K562 (cell line): ENCODE measurements around the gene PTTG1IP. TPM values are rescaled to one million over a fixed set of nuclear protein-coding genes. Genes with fewer than 3 reads are reported as not detected.

Experiments
- ADNP ChIP-seq: fragments of 200-800 bp; sonication (Bioruptor generic); IDR thresholded peaks from 2 replicates; pipeline ENCODE4 v1.6.1; 2016; ENCODE audit warnings: missing genetic modification characterization, missing compliant biosample characterization
- CC2D1A ChIP-seq: fragments of 450-650 bp; IDR thresholded peaks from 2 replicates; pipeline ENCODE4 v1.6.1; 2017; ENCODE audit warnings: mild to moderate bottlenecking
- ELK3 ChIP-seq: fragments of 450-650 bp; formaldehyde crosslinking; IDR thresholded peaks from 2 replicates; pipeline ENCODE4 v1.4.0; 2020; ENCODE audit warnings: mild to moderate bottlenecking
- FUS ChIP-seq: fragments of 200-400 bp; formaldehyde crosslinking; optimal IDR thresholded peaks from 2 replicates; pipeline ENCODE3; 2017; ENCODE audit warnings: low read depth, low read length
- GABPA ChIP-seq: fragments of 200-800 bp; sonication (Bioruptor generic); conservative IDR thresholded peaks from 2 replicates; pipeline ENCODE4 v1.6.1; 2016; ENCODE audit warnings: low read depth, missing genetic modification characterization, missing compliant biosample characterization
- HNRNPUL1 ChIP-seq: fragments of 200-400 bp; formaldehyde crosslinking; IDR thresholded peaks from 2 replicates; pipeline ENCODE4 v1.6.1; 2017; ENCODE audit warnings: low read length
- ILF3 ChIP-seq: fragments of 450-650 bp; IDR thresholded peaks from 2 replicates; pipeline ENCODE4 v1.6.1; 2018; ENCODE audit warnings: antibody characterized with exemption, mild to moderate bottlenecking, moderate library complexity, borderline replicate concordance
- NKRF ChIP-seq: fragments of 450-650 bp; IDR thresholded peaks from 2 replicates; pipeline ENCODE4 v1.6.1; 2016; ENCODE audit warnings: borderline replicate concordance
- PHTF2 ChIP-seq: fragments of 250-450 bp; sonication (Bioruptor Pico); IDR thresholded peaks from 2 replicates; pipeline ENCODE4 v1.5.0; 2021; ENCODE audit warnings: mild to moderate bottlenecking
- RBM25 ChIP-seq: fragments of 200-400 bp; formaldehyde crosslinking; IDR thresholded peaks from 2 replicates; pipeline ENCODE4 v1.6.1; 2018; ENCODE audit warnings: low read length, low read depth, moderate library complexity; ENCODE audit not compliant: severe bottlenecking
- TBP ChIP-seq: optimal IDR thresholded peaks from 2 replicates; pipeline ENCODE3; 2011; ENCODE audit warnings: low read depth, low read length, improper control_type of control experiment
- TFE3 ChIP-seq: fragments of 450-650 bp; formaldehyde crosslinking; IDR thresholded peaks from 2 replicates; pipeline ENCODE4 v1.4.0; 2020; ENCODE audit warnings: mild to moderate bottlenecking, mixed read lengths
- TOE1 ChIP-seq, 2 experiments: fragments of 450-650 bp in 1 of 2; sonication (generic) in 1 of 2; formaldehyde crosslinking in 1 of 2; IDR thresholded peaks; 2 replicates each; pipeline versions ENCODE4 v1.7.1 to v1.8.0; 2016 to 2022; ENCODE audit warnings: borderline replicate concordance in 2 of 2, mild to moderate bottlenecking in 2 of 2, antibody characterized with exemption in 1 of 2, inconsistent platforms in 1 of 2, low read depth in 1 of 2, missing genetic modification reagents in 1 of 2, moderate library complexity in 1 of 2
- TRIM28 ChIP-seq: fragments of 450-650 bp; IDR thresholded peaks from 2 replicates; pipeline ENCODE4 v1.6.1; 2017
- ZNF384 ChIP-seq: IDR thresholded peaks from 2 replicates; pipeline ENCODE4 v1.6.1; 2012; ENCODE audit warnings: low read depth, low read length, improper control_type of control experiment
- ZNF398 ChIP-seq: fragments of 250-450 bp; sonication (Bioruptor Pico); IDR thresholded peaks from 2 replicates; pipeline ENCODE4 v1.8.0; 2021; ENCODE audit warnings: moderate library complexity, mild to moderate bottlenecking, inconsistent platforms
- ZNF445 ChIP-seq: fragments of 250-450 bp; sonication (Bioruptor Pico); IDR thresholded peaks from 2 replicates; pipeline ENCODE4 v1.4.0; 2020; ENCODE audit warnings: low read depth, mild to moderate bottlenecking, moderate library complexity
- polyA plus RNA-seq, 8 experiments: library from polyadenylated mRNA; depleted of rRNA in 4 of 8; stranded (reverse) in 5 of 8; unstranded in 3 of 8; fragments of >200 nt; fragmentation: Nextera tagmentation in 2 of 8; fragmentation: Illumina TruSeq in 1 of 8; extraction: Ambion mirVana in 2 of 8; extraction: Trizol in 1 of 8; gene quantifications; 2 replicates each; pipeline versions ENCODE4 v1.2.1 to v1.2.3, GENCODE V29; 2011 to 2014; ENCODE audit warnings: inconsistent platforms in 1 of 8, missing spikeins in 1 of 8
- total RNA-seq, 7 experiments: library from RNA; depleted of rRNA in 6 of 7; stranded (reverse); fragments of >200 nt in 6 of 7; fragmentation: Illumina TruSeq in 2 of 7; extraction: Trizol in 2 of 7; gene quantifications; 2 replicates each; pipeline versions ENCODE4 v1.2.1 to v1.2.3, GENCODE V29; 2011 to 2021; ENCODE audit warnings: low replicate concordance in 1 of 7

PTTG1IP gene
- total and polyA plus RNA-seq, 9 of the 15 experiments (the other 6 are each of a cell fraction or from before 2014, with no cell fraction given): 5.0 to 99.3 (median 82.4) TPM

GRCh38 chr21:44872649-44873355, 688 bp downstream of the PTTG1IP start (continued):
- TF ChIP-seq TBP (no peak), ILF3 (no peak), TOE1 (IDR thresholded peaks at IDR 0.05; ENCODE audit: borderline replicate concordance) (no peak), TOE1 (CRISPR knock-in tag; IDR thresholded peaks at IDR 0.05; ENCODE audit: borderline replicate concordance, low read depth) (no peak), CC2D1A (no peak), FUS (no peak), GABPA (no peak), ELK3 (CRISPR knock-in tag) (no peak), ZNF384 (no peak), RBM25 (no peak), ZNF398 (CRISPR knock-in tag) (no peak), ZNF445 (CRISPR knock-in tag) (no peak), NKRF (0 out of 2 replicates have a peak, but pooled peaks have one; percentile 14), TFE3 (CRISPR knock-in tag) (no peak), TRIM28 (no peak), HNRNPUL1 (no peak), ADNP (tag) (no peak), PHTF2 (no peak)
